HCT116 (cell line): Measurements from ENCODE around the gene ZNF143. TPM values are rescaled to one million over a fixed set of nuclear protein-coding genes. Genes with fewer than 3 reads are reported as not detected.
A peak's percentile ranks its signal among the peaks of the same experiment; 100 is the strongest.

Experiments
- ATAC-seq: fragments of 200-7000 bp; cut with Tn5 transposase; 2 replicates; pipeline ENCODE4 v1.9.1; 2020; ENCODE audit warnings: mild to moderate bottlenecking, moderate library complexity
- BruUV-seq: library from RNA; stranded (reverse); fragments of 400-500 nt; replicated peaks from 2 replicates; lab custom pipeline; 2021; lab: Mats Ljungman, UMichigan
- CTCF ChIA-PET: fragments of 300-600 bp; sonication (Branson Sonifier 250); formaldehyde crosslinking; loops from one replicate; lab custom pipeline; 2021; ENCODE audit warnings: antibody characterized with exemption; lab: Charles Lee
- POLR2A ChIA-PET: fragments of 300-600, 350-600 bp; sonication (Branson Sonifier 250); formaldehyde crosslinking; loops from one replicate; lab custom pipeline; 2021; ENCODE audit warnings: antibody characterized with exemption; lab: Charles Lee
- RAD21 ChIA-PET, 2 experiments: fragments of 300-600 bp; sonication (Branson Sonifier 250); formaldehyde crosslinking; loops; one replicate each; lab custom pipeline; 2023; ENCODE audit warnings: low total read pairs in 2 of 2; ENCODE audit not compliant: uncharacterized antibody in 2 of 2, unreplicated experiment in 2 of 2, low non-redundant PET in 1 of 2; lab: Charles Lee
- DNase-seq: peaks from one replicate; pipeline ENCODE4 v3.0.0-alpha.2; 2010; ENCODE audit warnings: low read depth, low spot score
- H2AFZ ChIP-seq: fragments of 200-600 bp; shearing (Covaris generic), sonication (generic); 2 replicates; pipeline ENCODE4 v1.6.1; 2017; ENCODE audit warnings: low read depth, mixed run types, mixed read lengths, antibody characterized with exemption, low read length; ENCODE audit not compliant: poor library complexity, severe bottlenecking
- H3K27ac ChIP-seq: 2 replicates; pipeline ENCODE4 v1.5.1; 2012; ENCODE audit warnings: low read depth, low read length
- H3K27me3 ChIP-seq: fragments of 200-600 bp; sonication (generic); 2 replicates; pipeline ENCODE4 v1.6.1; 2016; ENCODE audit warnings: mixed run types, low read length, mixed read lengths; ENCODE audit not compliant: insufficient read depth
- H3K36me3 ChIP-seq, 2 experiments: fragments of 200-500 bp in 1 of 2; fragments of 200-600 bp in 1 of 2; sonication (Bioruptor generic) in 1 of 2; sonication (generic) in 1 of 2; 2 replicates each; pipeline versions ENCODE4 v1.5.1 to v1.6.1; 2014 to 2016; ENCODE audit warnings: low read length in 2 of 2, inconsistent platforms in 1 of 2, mixed read lengths in 1 of 2, mixed run types in 1 of 2; ENCODE audit not compliant: insufficient read depth in 2 of 2, control insufficient read depth in 1 of 2
- H3K4me1 ChIP-seq, 2 experiments: fragments of 200-600 bp in 1 of 2; sonication (generic) in 1 of 2; 2 replicates each; pipeline versions ENCODE4 v1.5.1 to v1.6.1; 2012 to 2017; ENCODE audit warnings: low read length in 2 of 2, inconsistent platforms in 1 of 2, mild to moderate bottlenecking in 1 of 2, mixed read lengths in 1 of 2, mixed run types in 1 of 2, moderate library complexity in 1 of 2; ENCODE audit not compliant: insufficient read depth in 2 of 2, control insufficient read depth in 1 of 2
- H3K4me2 ChIP-seq: fragments of 200-600 bp; sonication (generic); 2 replicates; pipeline ENCODE4 v1.6.1; 2017; ENCODE audit warnings: mixed run types, low read length, mixed read lengths
- H3K4me3 ChIP-seq, 2 experiments: fragments of 200-600 bp in 1 of 2; sonication (generic) in 1 of 2; replicated peaks in 1 of 2; 2 replicates each; pipeline ENCODE4 v1.5.1; 2011 to 2016; ENCODE audit warnings: low read length in 2 of 2, control low read depth in 1 of 2, low read depth in 1 of 2, mild to moderate bottlenecking in 1 of 2, mixed read lengths in 1 of 2, mixed run types in 1 of 2
- H3K79me2 ChIP-seq: fragments of 200-600 bp; sonication (generic); 2 replicates; pipeline ENCODE4 v1.6.1; 2017; ENCODE audit warnings: mild to moderate bottlenecking, mixed run types, low read length, moderate library complexity, mixed read lengths; ENCODE audit not compliant: insufficient read depth
- H3K9ac ChIP-seq: fragments of 200-600 bp; sonication (generic); 2 replicates; pipeline ENCODE4 v1.6.1; 2016; ENCODE audit warnings: low read length, mixed read lengths
- H3K9me2 ChIP-seq: fragments of 200-600 bp; sonication (generic), shearing (Covaris generic); 2 replicates; pipeline ENCODE4 v1.6.1; 2017; ENCODE audit warnings: mixed run types, mild to moderate bottlenecking, moderate library complexity; ENCODE audit not compliant: insufficient read depth
- H3K9me3 ChIP-seq, 2 experiments: fragments of 200-500 bp in 1 of 2; fragments of 200-600 bp in 1 of 2; sonication (Bioruptor generic) in 1 of 2; sonication (generic) in 1 of 2; 2 replicates each; pipeline ENCODE4 v1.6.1; 2014 to 2017; ENCODE audit warnings: low read length in 2 of 2, mixed read lengths in 2 of 2, inconsistent platforms in 1 of 2, low read depth in 1 of 2, mild to moderate bottlenecking in 1 of 2, mixed run types in 1 of 2, moderate library complexity in 1 of 2; ENCODE audit not compliant: control insufficient read depth in 1 of 2, insufficient read depth in 1 of 2
- H4K20me1 ChIP-seq: fragments of 200-600 bp; sonication (generic), shearing (Covaris generic); 2 replicates; pipeline ENCODE4 v1.6.1; 2017; ENCODE audit warnings: mixed run types, mild to moderate bottlenecking, moderate library complexity; ENCODE audit not compliant: insufficient read depth
- ATF3 ChIP-seq: IDR thresholded peaks from 2 replicates; pipeline ENCODE4 v1.6.1; 2012
- CEBPB ChIP-seq: IDR thresholded peaks from 2 replicates; pipeline ENCODE4 v1.6.1; 2012; ENCODE audit warnings: low read depth
- CTCF ChIP-seq, 3 experiments: fragments of 200-600 bp in 1 of 3; sonication (generic) in 1 of 3; IDR thresholded peaks in 2 of 3; conservative IDR thresholded peaks in 1 of 3; 2 replicates each; pipeline ENCODE4 v1.5.1; 2012 to 2017; ENCODE audit warnings: low read depth in 2 of 3, low read length in 2 of 3, antibody characterized with exemption in 1 of 3, borderline replicate concordance in 1 of 3, control low read depth in 1 of 3, mild to moderate bottlenecking in 1 of 3, mixed read lengths in 1 of 3, mixed run types in 1 of 3, moderate library complexity in 1 of 3; ENCODE audit not compliant: insufficient read depth in 1 of 3
- EGR1 ChIP-seq: IDR thresholded peaks from 2 replicates; pipeline ENCODE4 v1.6.1; 2012; ENCODE audit warnings: low read depth
- ELF1 ChIP-seq: IDR thresholded peaks from 2 replicates; pipeline ENCODE4 v1.6.1; 2012; ENCODE audit warnings: low read depth, borderline replicate concordance
- EZH2phosphoT487 ChIP-seq: fragments of 200-600 bp; IDR thresholded peaks from 2 replicates; pipeline ENCODE4 v1.6.1; 2018; ENCODE audit warnings: antibody characterized with exemption, borderline replicate concordance
- FOSL1 ChIP-seq: IDR thresholded peaks from 2 replicates; pipeline ENCODE4 v1.6.1; 2012; ENCODE audit warnings: low read depth
- JUND ChIP-seq: IDR thresholded peaks from 2 replicates; pipeline ENCODE4 v1.6.1; 2012
- MAX ChIP-seq: IDR thresholded peaks from 2 replicates; pipeline ENCODE4 v1.6.1; 2012
- POLR2A ChIP-seq: IDR thresholded peaks from 2 replicates; pipeline ENCODE4 v1.7.0; 2011; ENCODE audit warnings: borderline replicate concordance; ENCODE audit not compliant: insufficient read depth, insufficient read length; ENCODE audit errors: extremely low read depth
- POLR2AphosphoS5 ChIP-seq: IDR thresholded peaks from 2 replicates; pipeline ENCODE4 v1.6.1; 2011; ENCODE audit warnings: mild to moderate bottlenecking, low read depth, low read length, moderate library complexity
- RAD21 ChIP-seq: IDR thresholded peaks from 2 replicates; pipeline ENCODE4 v1.6.1; 2012; ENCODE audit warnings: low read depth, mild to moderate bottlenecking
- REST ChIP-seq: IDR thresholded peaks from 2 replicates; pipeline ENCODE4 v1.6.1; 2012; ENCODE audit warnings: low read depth
- SIN3A ChIP-seq: IDR thresholded peaks from 2 replicates; pipeline ENCODE4 v1.6.1; 2012; ENCODE audit warnings: low read depth
- SP1 ChIP-seq: IDR thresholded peaks from 2 replicates; pipeline ENCODE4 v1.6.1; 2012; ENCODE audit warnings: low read depth
- SRF ChIP-seq: IDR thresholded peaks from 2 replicates; pipeline ENCODE4 v1.6.1; 2012; ENCODE audit warnings: low read depth
- TCF7L2 ChIP-seq: IDR thresholded peaks from 2 replicates; pipeline ENCODE4 v1.7.0; 2011; ENCODE audit warnings: borderline replicate concordance, inconsistent platforms; ENCODE audit not compliant: insufficient read depth, insufficient read length; ENCODE audit errors: extremely low read depth
- YY1 ChIP-seq: IDR thresholded peaks from 2 replicates; pipeline ENCODE4 v1.6.1; 2011; ENCODE audit warnings: low read length, low read depth, moderate library complexity, mild to moderate bottlenecking; ENCODE audit not compliant: insufficient replicate concordance; ENCODE audit errors: extremely low read depth
- ZFX ChIP-seq: fragments of 450-650 bp; IDR thresholded peaks from 2 replicates; pipeline ENCODE4 v1.6.1; 2017
- ZNF274 ChIP-seq: fragments of 200-500 bp; sonication (Bioruptor generic); IDR thresholded peaks from 2 replicates; pipeline ENCODE4 v1.6.1; 2014; ENCODE audit warnings: mild to moderate bottlenecking, low read depth, low read length, inconsistent platforms
- intact Hi-C: fragments of 100-400 bp; cut with micrococcal nuclease; formaldehyde crosslinking; loops from 2 replicates; pipeline ENCODE4 v1.10.0; 2022
- total RNA-seq: library from RNA; stranded (reverse); gene quantifications from one replicate; pipeline ENCODE4 v1.2.1, GENCODE V29; 2021; ENCODE audit not compliant: unreplicated experiment

ZNF143 gene
- total RNA-seq, 1 experiment from 2014 or later, result 27.5 TPM

- H3K4me3 ChIP-seq, result peak overlapping the region; percentile 11 to 20; a peak in 3 of 4 replicates
- H3K9me3 ChIP-seq, result peaks cover 0 to 2% of the 10 kb centered on the region in 2 experiments; a peak in 1 of 4 replicates
- H4K20me1 ChIP-seq, result no peaks in the 10 kb centered on the region
- ChIA-PET RAD21 (interaction anchor here in 1 of 2 experiments (0.5 kb wide), 1 partner anchor 202 kb away, joined by 4 read pairs; no protein-coding TSS in a partner anchor), CTCF (interaction anchor here (1.7 kb wide), 1 partner anchor 31 kb away, joined by 11 read pairs; no protein-coding TSS in a partner anchor), POLR2A (interaction anchor here (1.0 to 1.2 kb wide), 2 partner anchors 31 to 105 kb away, joined by 4 to 5 read pairs; partner anchors contain the start of gene ZNF143)
- intact Hi-C loops, result no loop called here
- H3K36me3 ChIP-seq, result no peaks in the 10 kb centered on the region
- DNase-seq (peak; percentile 100), ATAC-seq (peak; percentile 91)
- BruUV-seq, result no TSS peak
- peak overlapping the region; percentile 57 for H3K27ac ChIP-seq
- H3K4me1 ChIP-seq, result peaks cover 41 to 69% of the 10 kb centered on the region in 2 experiments
- no peaks in the 10 kb centered on the region for H3K79me2 ChIP-seq
- no peak overlapping the region for H2AFZ ChIP-seq
- peak overlapping the region; percentile 58 for H3K9ac ChIP-seq
- H3K9me2 ChIP-seq, result no peaks in the 10 kb centered on the region
- peak overlapping the region; percentile 70 for H3K4me2 ChIP-seq
- no peaks in the 10 kb centered on the region for H3K27me3 ChIP-seq
- TF ChIP-seq POLR2A (no peak), POLR2AphosphoS5 (peak; percentile 65; the same call in 1 of the 2 replicates), MAX (peak; percentile 95), EGR1 (no peak), SIN3A (peak; percentile 98), RAD21 (peak; percentile 34), REST (no peak), CEBPB (peak; percentile 93), FOSL1 (peak; percentile 100), ATF3 (no peak; the same call in 1 of the 2 replicates), ELF1 (no peak), ZNF274 (no peak), SP1 (peak; percentile 98), JUND (peak; percentile 100), ZFX (no peak), EZH2phosphoT487 (no peak), CTCF (IDR thresholded peaks at IDR 0.05 in 2 of 3, conservative IDR thresholded peaks at IDR 0.05 in 1 of 3; ENCODE audit: borderline replicate concordance in 1 of 3, insufficient read depth in 1 of 3, low read depth in 2 of 3, low read length in 2 of 3) (no peak), SRF (peak; percentile 100), YY1 (no peak), TCF7L2 (peak; percentile 72)
Observed at GRCh38 chr11:9565822-9566560, 105.2 kb downstream of the ZNF143 start.
